K562 (cell line): Measurements from ENCODE around the gene PTPRU. TPM values are rescaled to one million over a fixed set of nuclear protein-coding genes. Genes with fewer than 3 reads are reported as not detected.

Source experiments
- FOXP4 ChIP-seq: sonication (generic); formaldehyde crosslinking; IDR thresholded peaks from 2 replicates; pipeline ENCODE4 v1.8.0; 2022; ENCODE audit warnings: mild to moderate bottlenecking, missing genetic modification reagents, borderline replicate concordance
- PKNOX1 ChIP-seq: fragments of 450-650 bp; IDR thresholded peaks from 2 replicates; pipeline ENCODE4 v1.6.1; 2016
- RBM17 ChIP-seq: fragments of 200-400 bp; formaldehyde crosslinking; IDR thresholded peaks from 2 replicates; pipeline ENCODE4 v1.6.1; 2017; ENCODE audit warnings: low read depth, mild to moderate bottlenecking, low read length, borderline replicate concordance
- polyA plus RNA-seq, 8 experiments: library from polyadenylated mRNA; depleted of rRNA in 4 of 8; stranded (reverse) in 5 of 8; unstranded in 3 of 8; fragments of >200 nt; fragmentation: Nextera tagmentation in 2 of 8; fragmentation: Illumina TruSeq in 1 of 8; extraction: Ambion mirVana in 2 of 8; extraction: Trizol in 1 of 8; gene quantifications; 2 replicates each; pipeline versions ENCODE4 v1.2.1 to v1.2.3, GENCODE V29; 2011 to 2014; ENCODE audit warnings: inconsistent platforms in 1 of 8, missing spikeins in 1 of 8
- total RNA-seq, 7 experiments: library from RNA; depleted of rRNA in 6 of 7; stranded (reverse); fragments of >200 nt in 6 of 7; fragmentation: Illumina TruSeq in 2 of 7; extraction: Trizol in 2 of 7; gene quantifications; 2 replicates each; pipeline versions ENCODE4 v1.2.1 to v1.2.3, GENCODE V29; 2011 to 2021; ENCODE audit warnings: low replicate concordance in 1 of 7

The PTPRU gene
- total and polyA plus RNA-seq, 9 of the 15 experiments (the other 6 are each of a cell fraction or from before 2014, with no cell fraction given), result 0.01 to 2.9 (median 1.0) TPM

GRCh38 chr1:29372108-29372507 is 135.8 kb downstream of the PTPRU start (continued):
- TF ChIP-seq FOXP4, result no peak
- no peak for TF ChIP-seq PKNOX1
- no peak for TF ChIP-seq RBM17
- TF ChIP-seq, all 486 proteins: peak for 0

Other genes with a start within 250 kb of the PTPRU start
- gene TMEM200B, start 112.6 kb upstream of the PTPRU start, total RNA-seq (2014; rRNA removed), result not detected in 2 replicates
- gene TMEM200B, start 112.6 kb upstream of the PTPRU start, total RNA-seq (2014; rRNA removed; fragmentation: Illumina TruSeq; extraction: Trizol), result 0.04 TPM in 1 of 2 replicates, not detected in the other
- gene TMEM200B, start 112.6 kb upstream of the PTPRU start, total RNA-seq (2015; rRNA removed; fragmentation: Illumina TruSeq; extraction: Trizol), result 0.11 TPM in 1 of 2 replicates, not detected in the other
- gene TMEM200B, start 112.6 kb upstream of the PTPRU start, total RNA-seq (2021), result 0.11 and 0.13 TPM in 2 replicates
- gene TMEM200B, start 112.6 kb upstream of the PTPRU start, polyA plus RNA-seq (2011; rRNA removed), result 0.07 and 0.08 TPM in 2 replicates
- gene TMEM200B, start 112.6 kb upstream of the PTPRU start, polyA plus RNA-seq (2014; fragmentation: Illumina TruSeq; extraction: Trizol), result 0.06 and 0.10 TPM in 2 replicates
- under 1 TPM; 0.30 to 0.35 TPM for gene TMEM200B, start 112.6 kb upstream of the PTPRU start, polyA plus RNA-seq (2014; fragmentation: Nextera tagmentation; extraction: Ambion mirVana)
- 0.09 and 0.13 TPM in 2 replicates for gene TMEM200B, start 112.6 kb upstream of the PTPRU start, polyA plus RNA-seq (2014; rRNA removed)
- 75.6 and 77.7 TPM in 2 replicates for gene SRSF4, start 54.6 kb upstream of the PTPRU start, total RNA-seq (2014; rRNA removed)
- gene SRSF4, start 54.6 kb upstream of the PTPRU start, total RNA-seq (2014; rRNA removed; fragmentation: Illumina TruSeq; extraction: Trizol), result 68.4 and 70.8 TPM in 2 replicates
- gene SRSF4, start 54.6 kb upstream of the PTPRU start, total RNA-seq (2015; rRNA removed; fragmentation: Illumina TruSeq; extraction: Trizol), result 84.2 and 91.4 TPM in 2 replicates
- 93.1 and 93.2 TPM in 2 replicates for gene SRSF4, start 54.6 kb upstream of the PTPRU start, total RNA-seq (2021)
- gene SRSF4, start 54.6 kb upstream of the PTPRU start, polyA plus RNA-seq (2011; rRNA removed), result 69.6 and 82.0 TPM in 2 replicates
- 116 and 132 TPM in 2 replicates for gene SRSF4, start 54.6 kb upstream of the PTPRU start, polyA plus RNA-seq (2014; fragmentation: Illumina TruSeq; extraction: Trizol)
- 10 to 100 TPM; 15.9 to 18.4 TPM for gene SRSF4, start 54.6 kb upstream of the PTPRU start, polyA plus RNA-seq (2014; fragmentation: Nextera tagmentation; extraction: Ambion mirVana)
- 119 and 128 TPM in 2 replicates for gene SRSF4, start 54.6 kb upstream of the PTPRU start, polyA plus RNA-seq (2014; rRNA removed)
- gene MECR, start 5.6 kb upstream of the PTPRU start, total RNA-seq (2014; rRNA removed), result 42.9 and 48.1 TPM in 2 replicates
- gene MECR, start 5.6 kb upstream of the PTPRU start, total RNA-seq (2014; rRNA removed; fragmentation: Illumina TruSeq; extraction: Trizol), result 29.2 and 35.9 TPM in 2 replicates
- gene MECR, start 5.6 kb upstream of the PTPRU start, total RNA-seq (2015; rRNA removed; fragmentation: Illumina TruSeq; extraction: Trizol), result 27.5 and 30.4 TPM in 2 replicates
- gene MECR, start 5.6 kb upstream of the PTPRU start, total RNA-seq (2021), result 48.8 and 51.2 TPM in 2 replicates
- 43.7 and 57.2 TPM in 2 replicates for gene MECR, start 5.6 kb upstream of the PTPRU start, polyA plus RNA-seq (2011; rRNA removed)
- 52.8 and 58.3 TPM in 2 replicates for gene MECR, start 5.6 kb upstream of the PTPRU start, polyA plus RNA-seq (2014; fragmentation: Illumina TruSeq; extraction: Trizol)
- 10 to 100 TPM; 10.4 to 18.0 TPM for gene MECR, start 5.6 kb upstream of the PTPRU start, polyA plus RNA-seq (2014; fragmentation: Nextera tagmentation; extraction: Ambion mirVana)
- 58.6 and 61.2 TPM in 2 replicates for gene MECR, start 5.6 kb upstream of the PTPRU start, polyA plus RNA-seq (2014; rRNA removed)